DND-41 (cell line): ENCODE data around the gene TYW1.
"Not testable (repeated sequence)": the region's sequence is repeated elsewhere in the genome, so short reads cannot be mapped to it uniquely, and the experiment has no call there.

Source experiments
- EZH2 ChIP-seq: IDR thresholded peaks from 3 replicates; pipeline ENCODE4 v1.6.1; 2012; ENCODE audit warnings: borderline replicate concordance, low read depth, mild to moderate bottlenecking, moderate library complexity, low read length, inconsistent platforms; ENCODE audit not compliant: severe bottlenecking
- TF ChIP-seq, protein P1 (sequence below): IDR thresholded peaks from 2 replicates; pipeline ENCODE4 v1.5.1; 2012; ENCODE audit warnings: borderline replicate concordance, low read length, moderate library complexity, mild to moderate bottlenecking; ENCODE audit not compliant: poor library complexity, severe bottlenecking; ENCODE audit errors: extremely low read depth

DNA sequence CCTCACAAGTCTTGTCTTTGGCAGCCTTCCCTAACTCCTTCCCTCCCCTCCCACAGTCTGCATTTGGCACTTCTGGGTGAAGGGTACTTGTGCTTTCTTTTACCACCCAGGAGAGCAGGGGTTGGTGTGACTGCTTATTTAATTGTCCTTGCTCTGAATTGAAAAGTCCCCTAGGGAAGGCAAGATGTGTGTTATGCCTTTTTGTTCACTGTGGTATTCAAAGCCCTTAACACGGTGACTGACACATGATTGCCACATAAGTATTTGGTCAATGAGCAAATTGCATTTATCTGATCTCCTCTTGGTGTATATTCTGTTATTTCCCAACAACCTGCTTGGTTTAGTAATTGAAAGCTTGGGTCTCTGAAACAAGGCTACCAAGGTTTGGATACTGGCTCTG, 134.1 kb downstream of the TYW1 start:
- TF ChIP-seq, protein P1, sequence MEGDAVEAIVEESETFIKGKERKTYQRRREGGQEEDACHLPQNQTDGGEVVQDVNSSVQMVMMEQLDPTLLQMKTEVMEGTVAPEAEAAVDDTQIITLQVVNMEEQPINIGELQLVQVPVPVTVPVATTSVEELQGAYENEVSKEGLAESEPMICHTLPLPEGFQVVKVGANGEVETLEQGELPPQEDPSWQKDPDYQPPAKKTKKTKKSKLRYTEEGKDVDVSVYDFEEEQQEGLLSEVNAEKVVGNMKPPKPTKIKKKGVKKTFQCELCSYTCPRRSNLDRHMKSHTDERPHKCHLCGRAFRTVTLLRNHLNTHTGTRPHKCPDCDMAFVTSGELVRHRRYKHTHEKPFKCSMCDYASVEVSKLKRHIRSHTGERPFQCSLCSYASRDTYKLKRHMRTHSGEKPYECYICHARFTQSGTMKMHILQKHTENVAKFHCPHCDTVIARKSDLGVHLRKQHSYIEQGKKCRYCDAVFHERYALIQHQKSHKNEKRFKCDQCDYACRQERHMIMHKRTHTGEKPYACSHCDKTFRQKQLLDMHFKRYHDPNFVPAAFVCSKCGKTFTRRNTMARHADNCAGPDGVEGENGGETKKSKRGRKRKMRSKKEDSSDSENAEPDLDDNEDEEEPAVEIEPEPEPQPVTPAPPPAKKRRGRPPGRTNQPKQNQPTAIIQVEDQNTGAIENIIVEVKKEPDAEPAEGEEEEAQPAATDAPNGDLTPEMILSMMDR: not testable (repeated sequence)
- TF ChIP-seq EZH2: not testable (repeated sequence)
